ENCODE results near the gene SLC27A3.
A peak's percentile ranks its signal among the peaks of the same experiment; 100 is the strongest.
"Not testable (repeated sequence)": the region's sequence is repeated elsewhere in the genome, so short reads cannot be mapped to it uniquely, and the experiment has no call there.

SLC27A3 gene

DNA sequence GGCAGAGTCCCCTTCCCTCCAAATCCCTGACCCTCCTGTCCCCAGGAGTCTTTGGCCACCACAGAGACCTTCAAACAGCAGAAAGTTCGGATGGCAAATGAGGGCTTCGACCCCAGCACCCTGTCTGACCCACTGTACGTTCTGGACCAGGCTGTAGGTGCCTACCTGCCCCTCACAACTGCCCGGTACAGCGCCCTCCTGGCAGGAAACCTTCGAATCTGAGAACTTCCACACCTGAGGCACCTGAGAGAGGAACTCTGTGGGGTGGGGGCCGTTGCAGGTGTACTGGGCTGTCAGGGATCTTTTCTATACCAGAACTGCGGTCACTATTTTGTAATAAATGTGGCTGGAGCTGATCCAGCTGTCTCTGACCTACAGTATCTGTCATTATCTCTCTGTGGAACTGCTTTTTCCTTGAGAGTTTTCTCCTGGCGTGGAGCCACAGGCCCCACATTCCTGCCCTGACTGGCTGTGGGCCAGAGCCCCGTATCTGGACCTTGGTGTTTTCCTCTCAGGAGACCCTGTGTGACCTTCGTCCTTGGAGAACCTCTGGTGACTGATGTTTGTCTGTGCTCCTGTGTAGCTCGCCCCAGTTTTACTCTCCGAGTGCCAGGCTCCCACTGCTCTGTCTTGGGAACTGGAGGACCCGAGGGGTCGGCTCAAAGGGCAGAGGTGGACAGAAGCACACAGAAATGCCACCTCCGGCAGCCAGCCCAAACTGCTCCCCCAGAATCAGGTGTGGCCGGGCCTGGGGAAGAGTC, 4.8 kb downstream of the SLC27A3 start:
- peak in 1 of 56 donors; percentile 19 for DNase-seq

DNA sequence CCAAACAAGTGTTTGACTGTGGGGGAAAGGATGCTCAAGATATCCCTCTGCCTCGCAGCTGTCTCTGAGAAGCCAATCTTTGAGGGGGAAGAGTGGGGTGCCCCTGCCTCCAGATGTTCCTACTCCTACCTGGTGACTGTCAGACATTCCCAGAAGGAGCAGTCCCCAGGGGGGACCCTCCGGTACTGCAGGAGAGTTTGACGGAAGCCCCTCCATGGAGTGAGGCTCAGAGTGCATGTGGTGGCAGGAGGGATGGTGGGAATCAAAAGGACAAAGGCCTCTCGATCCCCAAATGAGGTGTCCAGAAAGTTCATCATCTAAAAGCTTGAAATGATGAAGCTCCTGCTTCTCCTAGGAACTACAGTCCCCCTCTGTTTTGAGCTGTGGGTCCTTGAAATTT, 5.3 kb downstream of the SLC27A3 start:
- DNase-seq = no peak

DNA sequence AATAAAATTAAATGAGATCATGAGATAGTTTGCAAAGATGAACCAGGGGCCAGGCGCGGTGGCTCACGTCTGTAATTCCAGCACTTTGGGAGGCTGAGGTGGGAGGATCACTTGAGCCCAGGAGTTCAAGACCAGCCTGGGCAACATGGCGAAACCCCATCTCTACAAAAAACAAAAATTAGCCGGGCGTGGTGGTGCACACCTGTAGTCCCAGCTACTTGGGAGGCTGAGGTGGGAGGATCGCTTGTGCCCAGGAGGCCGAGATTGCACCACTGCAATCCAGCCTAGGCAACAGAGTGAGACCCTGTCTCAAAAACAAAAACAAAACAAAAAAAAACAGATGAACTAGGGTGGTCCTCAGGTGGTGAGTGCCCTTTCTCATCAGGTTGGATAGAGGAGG, 7.4 kb downstream of the SLC27A3 start:
- DNase-seq = not testable (repeated sequence)

DNA sequence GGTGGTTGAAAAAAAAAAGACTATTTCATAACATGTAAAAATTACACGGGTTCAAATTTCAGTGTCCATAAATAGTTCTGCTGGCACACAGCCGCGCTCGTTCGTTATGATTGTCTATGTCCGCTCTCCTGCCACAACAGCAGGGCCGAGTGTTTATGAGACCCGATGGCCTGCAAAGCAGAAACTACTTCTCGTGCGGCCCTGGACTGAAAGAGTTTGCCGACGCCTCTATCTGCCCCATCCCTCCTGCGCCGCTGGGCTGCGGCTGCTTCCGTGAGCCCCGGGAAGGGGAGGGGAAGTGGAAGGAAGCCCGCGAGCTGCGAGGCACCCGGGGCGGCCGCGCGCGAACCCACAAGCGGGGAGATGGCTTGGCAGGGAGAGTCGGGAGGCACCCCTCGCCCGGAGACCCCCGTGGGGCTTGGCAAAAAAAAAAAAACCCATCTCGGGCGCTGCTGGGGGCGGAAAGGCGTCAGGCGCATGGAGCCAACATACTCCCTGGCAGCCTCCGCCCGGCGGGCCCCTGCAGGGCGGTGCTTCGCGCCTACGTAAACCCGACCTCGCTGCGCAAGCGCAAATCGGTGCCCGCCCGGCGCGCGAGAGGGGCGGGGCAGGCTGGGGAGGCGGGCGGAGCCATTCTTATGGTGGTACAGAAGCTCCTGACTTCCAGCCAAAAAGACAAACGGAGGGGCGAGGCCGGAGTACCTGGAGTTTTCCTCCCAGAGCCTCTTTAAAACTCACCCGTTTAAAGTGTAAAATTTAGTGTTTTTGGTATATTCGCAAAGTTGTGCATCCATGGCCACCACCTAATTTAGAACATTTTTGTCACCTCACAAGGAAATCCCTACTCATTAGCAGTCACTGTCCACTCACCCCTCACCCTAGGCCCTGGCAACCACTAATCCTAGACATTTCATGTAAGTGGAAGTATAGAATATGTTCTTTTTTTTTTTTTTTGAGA, 8.3 kb downstream of the SLC27A3 start:
- peak; percentile 50 to 92 (median 83) for DNase-seq

DNA sequence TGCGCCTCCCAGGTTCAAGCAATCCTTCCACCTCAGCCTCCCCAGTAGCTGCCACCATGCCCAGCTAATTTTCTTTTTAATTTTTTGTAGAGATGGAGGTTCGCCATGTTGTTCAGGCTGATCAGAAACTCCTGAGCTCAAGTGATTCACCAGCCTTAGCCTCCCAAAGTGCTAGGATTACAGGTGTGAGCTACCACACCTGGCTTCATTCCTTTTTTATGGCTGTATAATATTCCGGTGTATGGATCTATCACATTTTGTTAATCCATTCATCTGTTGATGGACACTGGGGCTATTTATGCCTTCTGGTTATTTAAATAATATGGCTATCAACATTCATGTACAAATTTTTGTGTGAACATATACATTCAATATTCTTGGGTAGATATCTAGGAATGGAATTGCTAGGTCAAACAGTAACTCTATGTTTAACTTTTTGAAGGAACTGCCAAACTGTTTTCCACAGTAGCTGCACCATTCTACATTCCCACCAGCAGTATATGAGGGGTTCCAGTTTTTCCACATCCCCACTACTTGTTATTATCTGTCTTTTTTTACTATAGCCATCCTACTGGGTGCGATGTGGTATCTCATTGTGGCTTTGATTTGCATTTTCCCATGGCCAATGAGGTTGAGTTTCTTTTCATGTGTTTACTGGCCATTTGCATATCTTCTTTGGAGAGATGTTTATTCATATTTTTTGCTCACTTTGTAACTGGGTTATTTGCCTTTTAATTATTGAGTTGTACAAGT, 11.0 kb downstream of the SLC27A3 start:
- DNase-seq = no peak

DNA sequence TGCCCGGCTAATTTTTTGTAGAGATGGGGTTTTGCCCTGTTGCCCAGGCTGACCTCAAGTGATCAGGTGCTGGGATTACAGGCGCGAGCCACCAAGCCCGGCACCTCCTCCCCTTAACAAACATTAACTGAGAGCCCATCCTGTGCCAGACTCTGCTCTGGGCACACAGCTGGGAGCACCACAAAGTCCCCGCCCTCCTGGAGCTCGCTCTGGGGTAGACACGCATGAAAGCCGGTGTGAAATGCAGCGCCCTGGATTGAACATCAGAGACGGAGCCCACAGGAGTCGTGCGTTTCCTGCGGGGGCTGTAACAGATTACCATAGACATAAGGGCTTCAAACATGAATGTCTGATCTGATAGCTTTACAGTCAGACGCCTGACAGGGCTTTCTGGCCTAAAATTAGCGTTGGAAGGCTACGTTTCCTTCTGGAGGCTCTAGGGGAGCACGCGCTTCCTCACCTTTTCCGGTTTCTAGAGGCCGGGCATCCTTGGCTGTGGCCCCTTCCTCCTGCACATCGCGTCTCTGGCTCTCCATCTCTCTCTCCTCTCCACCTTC, 14.3 kb downstream of the SLC27A3 start:
- no peak for DNase-seq

DNA sequence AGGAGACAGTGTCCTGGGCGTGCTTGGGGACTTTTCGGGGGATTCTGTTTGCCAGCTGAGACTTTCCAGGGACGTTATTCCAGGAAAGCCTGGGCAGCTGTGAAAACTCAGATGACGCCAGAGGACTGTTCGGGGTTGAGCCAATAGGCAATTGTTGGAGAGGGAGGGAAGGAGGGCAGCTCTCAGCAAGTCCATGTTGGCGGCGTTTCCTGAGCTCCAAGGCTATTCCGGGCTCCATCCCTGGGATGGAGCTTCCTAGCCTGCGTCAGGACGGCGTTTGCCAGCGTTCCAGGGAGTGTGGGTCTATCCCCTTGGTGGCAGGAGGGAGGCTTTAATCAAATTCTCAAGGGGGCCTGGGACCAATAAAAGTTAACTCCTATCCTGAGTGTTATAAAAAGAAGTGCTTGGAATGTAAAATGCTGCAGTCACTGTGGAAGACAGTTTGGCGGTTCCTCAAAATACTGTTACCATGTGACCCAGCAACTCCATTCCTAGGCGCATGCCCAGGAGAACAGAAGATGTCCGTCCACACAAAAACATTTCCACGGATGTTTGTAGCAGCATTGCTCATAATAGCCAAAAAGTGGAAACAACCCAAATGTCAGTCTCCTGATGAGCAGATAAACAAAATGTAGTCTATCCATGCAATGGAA, 15.2 kb downstream of the SLC27A3 start:
- peak in 52 of 56 donors; percentile 31 to 90 (median 68) for DNase-seq

DNA sequence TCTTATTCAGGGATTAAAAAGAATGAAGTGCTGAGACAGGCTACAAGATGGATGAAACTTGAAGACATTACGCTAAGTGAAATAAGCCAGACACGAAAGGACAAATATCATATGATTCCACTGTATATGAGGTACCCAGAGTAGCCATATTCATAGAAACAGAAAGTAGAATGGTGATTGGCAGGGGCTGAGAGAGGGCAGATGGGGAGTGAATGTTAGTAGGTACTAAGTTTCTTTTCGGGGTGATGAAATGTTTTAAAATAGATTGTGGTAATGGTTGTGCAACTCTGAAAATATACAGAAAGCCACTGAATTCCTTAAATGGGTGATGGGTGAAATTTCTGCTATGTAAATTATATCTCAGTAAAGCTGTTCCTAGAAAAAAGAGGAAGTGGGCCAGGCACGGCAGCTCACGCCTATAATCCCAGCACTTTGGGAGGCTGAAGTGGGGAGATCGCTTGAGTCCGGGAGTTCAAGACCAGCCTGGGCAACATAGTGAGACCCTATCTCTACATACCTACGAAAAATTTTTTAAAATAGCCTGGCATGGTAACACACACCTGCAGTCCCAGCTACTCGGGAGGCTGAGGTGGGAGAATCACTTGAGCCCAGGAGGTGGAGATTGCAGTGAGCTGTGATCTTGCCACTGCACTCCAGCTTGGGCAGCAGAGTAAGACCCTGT, 15.9 kb downstream of the SLC27A3 start:
- DNase-seq = no peak

DNA sequence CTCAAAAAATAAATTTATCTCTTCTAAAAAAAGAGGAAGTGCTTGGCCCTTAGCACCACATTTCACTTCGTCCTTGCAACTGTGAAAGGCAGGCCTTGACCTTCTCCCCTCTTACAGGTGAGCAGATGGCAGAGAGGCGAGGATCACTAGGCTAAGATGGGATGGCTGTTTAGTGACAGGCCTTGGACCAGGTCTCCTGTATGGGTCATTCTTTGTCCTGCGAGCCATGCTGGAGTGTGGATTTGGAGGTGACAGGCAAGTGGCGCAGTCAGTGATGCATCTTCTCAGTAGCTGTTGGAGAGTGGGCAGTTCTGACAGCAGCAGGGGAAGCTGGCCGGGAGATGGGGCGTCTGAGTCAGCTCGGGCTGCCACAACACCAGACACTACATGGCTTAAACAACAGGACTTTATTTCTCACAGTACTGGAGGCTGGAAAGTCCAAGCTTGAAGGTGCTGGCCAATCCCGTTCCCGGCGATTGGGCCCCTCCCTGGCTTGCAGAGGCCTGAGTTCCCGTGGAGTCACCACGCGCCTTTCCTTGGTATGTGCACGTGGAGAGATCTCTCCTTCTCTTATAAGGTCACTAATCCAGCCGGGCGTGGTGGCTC, 16.5 kb downstream of the SLC27A3 start:
- no peak for DNase-seq

DNA sequence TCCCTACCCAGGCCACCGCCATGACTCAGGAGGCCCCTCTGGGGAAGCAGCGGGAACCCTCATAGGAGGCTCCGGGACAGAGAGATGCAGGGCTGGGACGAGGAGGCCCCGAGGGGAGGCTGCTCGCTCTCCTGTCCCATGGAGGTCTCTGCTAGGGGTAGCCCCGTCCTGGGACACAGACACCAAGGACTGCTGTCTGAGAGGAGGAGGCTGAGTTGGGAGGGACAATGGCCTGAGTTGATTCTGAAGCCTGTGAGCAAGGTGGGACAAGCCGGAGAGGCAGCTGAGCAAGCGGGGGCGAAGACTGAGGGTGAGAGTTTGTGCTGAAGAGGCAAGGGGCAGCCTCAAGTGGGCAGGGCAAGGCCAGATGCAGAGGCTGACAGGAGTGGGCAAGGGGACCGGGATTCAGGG, 17.4 kb downstream of the SLC27A3 start:
- DNase-seq = no peak

DNA sequence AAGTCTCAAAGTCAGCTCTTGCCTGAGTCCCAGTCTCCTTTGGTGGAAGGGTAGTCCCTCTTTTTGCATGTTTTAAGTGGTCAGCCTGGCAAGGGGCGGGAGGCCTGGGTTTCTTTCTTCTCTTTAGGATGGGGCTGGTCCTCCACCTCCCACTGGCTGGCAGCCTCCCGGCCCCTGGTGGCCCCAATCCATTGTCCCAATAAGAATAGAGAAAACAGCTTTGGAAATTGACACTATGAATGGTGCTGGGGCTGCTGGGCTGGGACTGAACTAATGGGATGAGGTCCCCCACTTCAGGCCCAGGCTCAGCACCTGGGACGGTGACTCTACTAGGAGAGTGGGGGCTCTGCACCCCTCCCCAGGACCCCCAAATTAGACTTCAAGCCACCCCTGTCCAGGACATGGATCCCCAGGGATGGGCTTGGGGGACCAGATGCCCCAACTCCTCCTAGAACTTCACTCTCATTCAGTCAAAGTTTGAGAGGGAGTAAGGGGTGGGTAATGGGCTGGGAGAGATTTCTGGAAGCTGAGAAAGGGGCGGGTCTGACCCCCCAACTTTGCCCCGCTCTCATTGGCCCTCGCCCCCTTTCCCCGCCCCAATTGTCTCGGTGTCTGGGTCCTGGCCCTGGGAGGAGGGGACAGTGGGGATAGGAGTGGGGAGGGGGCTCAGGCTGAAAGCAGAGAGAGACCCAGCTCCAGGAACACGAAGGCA, 18.2 kb downstream of the SLC27A3 start:
- DNase-seq = no peak

DNA sequence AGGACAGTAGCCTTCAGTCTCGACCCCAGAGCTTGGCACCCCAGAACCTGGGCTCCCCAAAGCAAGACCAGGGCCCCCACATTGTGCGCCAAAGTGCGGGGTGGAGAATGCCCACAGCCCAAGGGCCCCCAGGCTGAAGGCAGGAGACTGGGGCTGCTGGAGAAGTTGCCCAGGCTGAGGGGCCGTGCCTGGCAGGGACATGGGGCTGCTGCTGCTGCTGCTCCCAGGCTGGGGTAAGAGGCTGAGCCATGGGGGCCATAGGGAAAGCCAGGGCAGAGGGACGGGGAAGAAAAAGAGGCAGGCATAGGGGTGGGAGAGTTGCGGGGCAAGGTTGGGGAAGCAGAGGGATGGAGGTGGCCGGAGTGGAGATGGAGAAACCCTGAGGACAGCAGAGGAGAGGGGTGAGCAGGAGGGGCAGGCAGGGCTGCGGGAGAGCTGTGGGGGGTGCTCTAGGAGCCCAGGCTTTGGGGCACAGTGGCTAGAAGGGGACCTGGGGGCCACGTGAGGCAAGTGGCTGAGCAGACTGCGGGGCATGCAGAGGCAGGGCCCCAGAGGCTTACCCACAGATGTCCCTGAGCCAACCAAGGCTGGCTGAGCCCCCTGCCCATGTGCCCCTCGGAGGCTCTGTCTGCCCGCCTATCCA, 18.9 kb downstream of the SLC27A3 start:
- DNase-seq = no peak

DNA sequence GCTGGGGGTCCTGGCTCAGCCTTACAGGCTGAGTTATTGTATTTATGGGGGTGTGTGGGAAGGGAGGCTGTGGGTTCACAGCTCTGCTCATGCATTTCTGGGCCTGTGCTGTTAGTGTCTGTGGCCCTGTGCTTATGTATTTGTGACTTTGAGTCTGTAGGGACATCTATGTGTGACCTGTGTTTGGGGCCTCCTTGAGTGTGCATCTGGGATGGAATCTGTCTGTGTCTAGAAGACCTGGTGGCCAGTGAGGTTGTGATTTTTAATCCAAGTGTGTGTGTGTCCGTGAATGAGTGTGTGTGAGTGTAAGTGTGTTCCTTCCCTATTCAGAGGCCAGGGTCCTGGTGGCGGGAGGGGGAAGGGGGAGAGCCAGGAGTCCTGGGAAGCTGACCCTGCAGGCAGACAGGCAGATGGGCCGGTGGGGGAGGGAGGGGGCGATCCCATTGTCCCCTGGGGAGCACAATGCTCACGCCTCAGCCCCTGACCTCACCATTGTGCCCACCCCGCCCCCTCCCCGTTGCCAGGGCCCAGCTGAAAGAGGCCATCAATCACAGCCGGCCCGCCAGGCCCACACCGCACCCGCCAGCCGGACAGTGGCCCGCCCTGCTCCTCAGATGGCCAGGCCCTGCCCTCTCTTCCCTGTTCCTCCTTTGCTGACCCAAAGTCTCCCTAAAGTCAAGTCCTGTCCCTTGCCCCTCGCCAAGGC, 19.6 kb downstream of the SLC27A3 start:
- peak in 1 of 56 donors; percentile 22 for DNase-seq

DNA sequence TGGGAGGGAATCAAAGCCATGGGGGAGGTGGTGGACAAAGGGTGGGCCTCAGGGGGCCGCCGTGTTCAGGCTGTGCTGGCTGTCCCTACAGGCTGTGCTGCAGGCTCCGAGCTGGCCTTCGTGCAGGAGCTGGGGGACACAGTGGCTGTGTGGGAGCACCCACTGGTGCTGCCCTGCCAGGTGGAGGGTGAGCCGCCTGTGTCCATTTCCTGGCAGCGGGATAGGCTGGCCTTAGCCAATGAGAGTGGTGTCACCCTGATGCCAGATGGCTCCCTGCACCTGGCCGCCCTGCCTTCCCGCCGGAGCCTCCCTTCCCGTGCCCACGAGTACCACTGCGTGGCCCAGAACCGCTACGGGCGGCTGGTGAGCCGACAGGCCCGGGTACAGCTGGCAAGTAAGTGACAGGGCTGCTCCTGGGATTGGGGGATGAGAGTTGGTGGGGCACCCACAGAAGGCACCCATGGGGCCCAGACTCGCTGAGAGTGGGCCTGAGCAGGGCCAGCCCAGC, 20.2 kb downstream of the SLC27A3 start:
- DNase-seq = no peak

DNA sequence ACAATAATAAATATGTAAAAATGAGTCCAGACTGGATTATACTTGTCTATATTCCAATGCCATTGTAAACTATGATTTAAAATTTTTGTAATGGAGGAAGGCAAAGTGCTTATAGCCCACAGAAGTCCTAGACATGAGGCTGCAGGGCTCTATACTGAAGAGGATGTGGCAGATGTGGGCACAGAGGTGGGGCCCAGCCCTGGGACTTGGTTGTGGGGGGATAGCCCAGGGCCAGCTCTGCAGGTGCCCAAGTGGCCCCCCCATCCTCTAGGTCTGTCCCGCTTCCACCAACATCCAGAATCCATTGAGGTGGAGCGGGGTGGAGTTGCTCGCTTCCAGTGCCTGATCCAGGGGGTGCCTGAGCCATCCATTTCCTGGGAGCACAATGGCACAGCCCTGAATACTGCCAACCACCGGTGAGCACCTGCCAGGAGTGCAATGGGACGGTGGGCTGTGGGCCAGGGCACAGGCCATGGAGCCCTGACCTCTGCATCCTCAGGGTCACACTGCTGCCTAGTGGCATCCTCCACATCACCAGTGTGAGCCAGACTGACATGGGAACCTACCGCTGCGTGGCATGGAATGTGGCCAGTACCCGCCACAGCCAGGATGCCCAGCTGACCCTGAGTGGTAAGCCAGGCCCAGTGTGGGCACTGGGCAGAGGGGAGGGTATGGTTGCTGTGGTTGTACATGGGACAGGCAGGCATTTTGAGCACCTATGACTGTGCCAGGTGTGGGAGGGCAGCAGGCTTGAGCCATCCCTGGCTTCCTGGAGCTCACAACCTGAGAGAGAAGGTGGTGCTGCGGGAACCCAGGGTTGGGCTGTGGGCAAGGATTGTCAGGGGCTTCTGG, 21.0 kb downstream of the SLC27A3 start:
- DNase-seq = no peak
